ENCODE data around the gene NANOS2. TPM values are rescaled to one million over a fixed set of nuclear protein-coding genes. Genes with fewer than 3 reads are reported as not detected.
A peak's percentile ranks its signal among the peaks of the same experiment; 100 is the strongest.

Gene NANOS2
- total RNA-seq, 2 donors from 2014 or later: not detected

- Mint-ChIP-seq H3K9me3 (no peaks in the 10 kb centered on the region), H3K36me3 (no peaks in the 10 kb centered on the region), H3K27ac (no peak overlapping the region), H3K4me3 (no peak overlapping the region), H3K4me1 (ENCODE audit: low read depth in 2 of 2) (peaks cover 3 to 6% of the 10 kb centered on the region in 2 donors), H3K27me3 (peaks cover 23 to 35% of the 10 kb centered on the region in 2 donors)
- ATAC-seq (no peak), DNase-seq (ENCODE audit: low spot score) (peak; percentile 59)
Observed at GRCh38 chr19:45940515-45940805, 25.9 kb upstream of the NANOS2 start.

GRCh38 chr19:45939792-45940514 is 25.4 kb upstream of the NANOS2 start:
- Mint-ChIP-seq H3K36me3 (no peaks in the 10 kb centered on the region), H3K4me1 (ENCODE audit: low read depth in 2 of 2) (peaks cover 3 to 6% of the 10 kb centered on the region in 2 donors), H3K4me3 (no peak overlapping the region), H3K9me3 (no peaks in the 10 kb centered on the region), H3K27me3 (peaks cover 25 to 37% of the 10 kb centered on the region in 2 donors), H3K27ac (no peak overlapping the region)
- peak; percentile 52 for DNase-seq (ENCODE audit: low spot score)
- peak in 1 of 2 donors; percentile 57 for ATAC-seq

- H3K27me3 Mint-ChIP-seq: peaks cover 24 to 31% of the 10 kb centered on the region in 2 donors
Observed at GRCh38 chr19:45938733-45939319, 24.2 kb upstream of the NANOS2 start.

GRCh38 chr19:45935267-45935666 is 20.7 kb upstream of the NANOS2 start:
- Mint-ChIP-seq H3K27ac (no peak overlapping the region), H3K4me3 (no peak overlapping the region), H3K36me3 (no peaks in the 10 kb centered on the region), H3K4me1 (ENCODE audit: low read depth in 2 of 2) (peaks cover 3 to 6% of the 10 kb centered on the region in 2 donors), H3K9me3 (no peaks in the 10 kb centered on the region), H3K27me3 (peaks cover 28 to 31% of the 10 kb centered on the region in 2 donors)
- DNase-seq (ENCODE audit: low spot score): peak; percentile 45
- no peak for ATAC-seq

More at GRCh38 chr19:45938733-45939319, 24.2 kb upstream of the NANOS2 start:
- no peaks in the 10 kb centered on the region for H3K9me3 Mint-ChIP-seq
- H3K4me3 Mint-ChIP-seq: no peak overlapping the region
- H3K4me1 Mint-ChIP-seq (ENCODE audit: low read depth in 2 of 2): peaks cover 3 to 6% of the 10 kb centered on the region in 2 donors
- DNase-seq (ENCODE audit: low spot score) (peak; percentile 49), ATAC-seq (no peak)
- H3K27ac Mint-ChIP-seq: no peak overlapping the region
- no peaks in the 10 kb centered on the region for H3K36me3 Mint-ChIP-seq

GRCh38 chr19:45934551-45935230 is 20.1 kb upstream of the NANOS2 start:
- no peak overlapping the region for H3K27ac Mint-ChIP-seq
- no peak overlapping the region for H3K4me3 Mint-ChIP-seq
- no peaks in the 10 kb centered on the region for H3K36me3 Mint-ChIP-seq
- peaks cover 3 to 6% of the 10 kb centered on the region in 2 donors for H3K4me1 Mint-ChIP-seq (ENCODE audit: low read depth in 2 of 2)
- peak; percentile 46 for DNase-seq (ENCODE audit: low spot score)
- peaks cover 31 to 32% of the 10 kb centered on the region in 2 donors for H3K27me3 Mint-ChIP-seq
- no peaks in the 10 kb centered on the region for H3K9me3 Mint-ChIP-seq
- no peak for ATAC-seq

GRCh38 chr19:45933759-45934158 is 19.2 kb upstream of the NANOS2 start:
- Mint-ChIP-seq H3K27me3 (peaks cover 28 to 31% of the 10 kb centered on the region in 2 donors), H3K27ac (no peak overlapping the region), H3K4me3 (no peak overlapping the region), H3K36me3 (no peaks in the 10 kb centered on the region), H3K4me1 (ENCODE audit: low read depth in 2 of 2) (peaks cover under 1 to 2% of the 10 kb centered on the region in 2 donors), H3K9me3 (no peaks in the 10 kb centered on the region)
- ATAC-seq: no peak
- DNase-seq (ENCODE audit: low spot score): no peak

- H3K9me3 Mint-ChIP-seq: no peaks in the 10 kb centered on the region
- peak; percentile 25 for DNase-seq (ENCODE audit: low spot score)
- no peaks in the 10 kb centered on the region for H3K36me3 Mint-ChIP-seq
- peaks cover 10 to 15% of the 10 kb centered on the region in 2 donors for H3K4me1 Mint-ChIP-seq (ENCODE audit: low read depth in 2 of 2)
- peaks cover 19 to 25% of the 10 kb centered on the region in 2 donors for H3K27me3 Mint-ChIP-seq
- no peak for ATAC-seq
- no peak overlapping the region for H3K27ac Mint-ChIP-seq
- no peak overlapping the region for H3K4me3 Mint-ChIP-seq
Observed at GRCh38 chr19:45931055-45931454, 16.5 kb upstream of the NANOS2 start.

- Mint-ChIP-seq H3K27ac (no peak overlapping the region), H3K4me3 (no peak overlapping the region), H3K36me3 (no peaks in the 10 kb centered on the region), H3K27me3 (peaks cover 16 to 20% of the 10 kb centered on the region in 2 donors), H3K4me1 (ENCODE audit: low read depth in 2 of 2) (peaks cover 10 to 15% of the 10 kb centered on the region in 2 donors), H3K9me3 (no peaks in the 10 kb centered on the region)
- ATAC-seq: no peak
- DNase-seq (ENCODE audit: low spot score): peak; percentile 37
Observed at GRCh38 chr19:45929247-45929646, 14.7 kb upstream of the NANOS2 start.

GRCh38 chr19:45927565-45928261 is 13.1 kb upstream of the NANOS2 start:
- H3K4me3 Mint-ChIP-seq: peak overlapping the region; percentile 49
- H3K27me3 Mint-ChIP-seq: peaks cover 15 to 16% of the 10 kb centered on the region in 2 donors
- no peaks in the 10 kb centered on the region for H3K9me3 Mint-ChIP-seq
- DNase-seq (ENCODE audit: low spot score) (peak; percentile 88), ATAC-seq (peak; percentile 93 to 95)
- H3K4me1 Mint-ChIP-seq (ENCODE audit: low read depth in 2 of 2): peaks cover 10 to 15% of the 10 kb centered on the region in 2 donors
- peak overlapping the region in 1 of 2 donors; percentile 5 for H3K27ac Mint-ChIP-seq
- no peaks in the 10 kb centered on the region for H3K36me3 Mint-ChIP-seq

GRCh38 chr19:45924891-45925447 is 10.4 kb upstream of the NANOS2 start:
- no peak overlapping the region for H3K4me3 Mint-ChIP-seq
- no peak overlapping the region for H3K27ac Mint-ChIP-seq
- ATAC-seq (no peak), DNase-seq (ENCODE audit: low spot score) (no peak)
- H3K9me3 Mint-ChIP-seq: no peaks in the 10 kb centered on the region
- H3K36me3 Mint-ChIP-seq: no peaks in the 10 kb centered on the region
- peaks cover 15 to 28% of the 10 kb centered on the region in 2 donors for H3K4me1 Mint-ChIP-seq (ENCODE audit: low read depth in 2 of 2)
- peaks cover 6 to 11% of the 10 kb centered on the region in 2 donors for H3K27me3 Mint-ChIP-seq

GRCh38 chr19:45922281-45922680 is 7.7 kb upstream of the NANOS2 start:
- ATAC-seq: peak; percentile 64 to 66
- no peak overlapping the region for H3K27ac Mint-ChIP-seq
- no peaks in the 10 kb centered on the region for H3K36me3 Mint-ChIP-seq
- H3K4me1 Mint-ChIP-seq (ENCODE audit: low read depth in 2 of 2): peaks cover 8 to 19% of the 10 kb centered on the region in 2 donors
- H3K27me3 Mint-ChIP-seq: peaks cover 6 to 10% of the 10 kb centered on the region in 2 donors
- H3K4me3 Mint-ChIP-seq: no peak overlapping the region
- H3K9me3 Mint-ChIP-seq: no peaks in the 10 kb centered on the region
- DNase-seq (ENCODE audit: low spot score): no peak

- ATAC-seq (peak; percentile 54 to 61), DNase-seq (ENCODE audit: low spot score) (no peak)
- H3K27me3 Mint-ChIP-seq: peaks cover 6 to 14% of the 10 kb centered on the region in 2 donors
- H3K9me3 Mint-ChIP-seq: no peaks in the 10 kb centered on the region
- no peaks in the 10 kb centered on the region for H3K36me3 Mint-ChIP-seq
- H3K4me3 Mint-ChIP-seq: peak overlapping the region; percentile 36
- peaks cover 8 to 14% of the 10 kb centered on the region in 2 donors for H3K4me1 Mint-ChIP-seq (ENCODE audit: low read depth in 2 of 2)
- no peak overlapping the region for H3K27ac Mint-ChIP-seq
Observed at GRCh38 chr19:45920458-45920857, 5.9 kb upstream of the NANOS2 start.

GRCh38 chr19:45919678-45920077 is 5.1 kb upstream of the NANOS2 start:
- H3K4me3 Mint-ChIP-seq: peak overlapping the region; percentile 36
- no peaks in the 10 kb centered on the region for H3K9me3 Mint-ChIP-seq
- no peaks in the 10 kb centered on the region for H3K36me3 Mint-ChIP-seq
- H3K27ac Mint-ChIP-seq: no peak overlapping the region
- peaks cover 8 to 14% of the 10 kb centered on the region in 2 donors for H3K4me1 Mint-ChIP-seq (ENCODE audit: low read depth in 2 of 2)
- DNase-seq (ENCODE audit: low spot score): no peak
- no peak for ATAC-seq
- H3K27me3 Mint-ChIP-seq: peaks cover 0 to 12% of the 10 kb centered on the region in 2 donors

Data from natural killer cell treated with Interleukin-12 subunit alpha and Interleukin-12 subunit beta and Interleukin-15 and Interleukin-18, amount 100 ng/mL, for 72 hours (primary cell).